H1 (cell line): ENCODE results near the gene TBC1D17. TPM values are rescaled to one million over a fixed set of nuclear protein-coding genes. Genes with fewer than 3 reads are reported as not detected.

Experiments
- CTCF ChIA-PET: fragments of 300-600 bp; sonication (Branson Sonifier 250); formaldehyde crosslinking; loops from one replicate; lab custom pipeline; 2021; ENCODE audit not compliant: partially characterized antibody; lab: Charles Lee
- POLR2A ChIA-PET: fragments of 300-600 bp; sonication (Branson Sonifier 250); formaldehyde crosslinking; loops from one replicate; lab custom pipeline; 2021; ENCODE audit warnings: inconsistent platforms; ENCODE audit not compliant: partially characterized antibody; lab: Charles Lee
- DNase-seq, 2 experiments: peaks; one replicate each; pipeline versions ENCODE4 v3.0.0 to v3.0.0-alpha.2; 2010 to 2022; ENCODE audit warnings: low spot score in 2 of 2, low read depth in 1 of 2, mixed read lengths in 1 of 2
- FAIRE-seq: peaks from 2 replicates; lab custom pipeline; 2011; peaks lifted over from hg19 to GRCh38; lab: Jason Lieb, UNC
- H2AFZ ChIP-seq: 2 replicates; pipeline ENCODE4 v1.8.1; 2012; ENCODE audit warnings: low read length, inconsistent platforms
- H2AK5ac ChIP-seq: 2 replicates; pipeline ENCODE4 v1.6.1; 2013; ENCODE audit warnings: low read depth, low read length
- H2BK120ac ChIP-seq: replicated peaks from 2 replicates; pipeline ENCODE3; 2013; ENCODE audit warnings: low read depth, low read length, inconsistent platforms
- H2BK12ac ChIP-seq: 2 replicates; pipeline ENCODE4 v1.6.1; 2013; ENCODE audit warnings: low read depth, low read length
- H2BK15ac ChIP-seq: 2 replicates; pipeline ENCODE4 v1.6.1; 2013; ENCODE audit warnings: low read length
- H2BK20ac ChIP-seq: 2 replicates; pipeline ENCODE4 v1.6.1; 2013; ENCODE audit warnings: low read length
- H2BK5ac ChIP-seq: 2 replicates; pipeline ENCODE4 v1.6.1; 2013; ENCODE audit warnings: low read depth, low read length
- H3K14ac ChIP-seq: 2 replicates; pipeline ENCODE4 v1.6.1; 2013; ENCODE audit warnings: inconsistent platforms; ENCODE audit not compliant: insufficient read length
- H3K18ac ChIP-seq: 2 replicates; pipeline ENCODE4 v1.6.1; 2013; ENCODE audit warnings: low read length; ENCODE audit errors: extremely low read depth
- H3K23ac ChIP-seq: 2 replicates; pipeline ENCODE4 v1.6.1; 2013; ENCODE audit warnings: inconsistent platforms; ENCODE audit not compliant: insufficient read length
- H3K23me2 ChIP-seq: 2 replicates; pipeline ENCODE4 v1.6.1; 2013; ENCODE audit warnings: low read depth, low read length
- H3K27ac ChIP-seq: 2 replicates; pipeline ENCODE4 v1.6.1; 2011; ENCODE audit warnings: low read depth, low read length, inconsistent platforms
- H3K27me3 ChIP-seq, 4 experiments: replicated peaks in 1 of 4; 1 replicate in 1 of 4; 2 replicates in 3 of 4; pipeline versions ENCODE4 v1.6.1 to v1.8.1; 2011 to 2013; ENCODE audit warnings: low read length in 3 of 4, mild to moderate bottlenecking in 3 of 4, inconsistent platforms in 2 of 4, mixed read lengths in 2 of 4, moderate library complexity in 1 of 4; ENCODE audit not compliant: control insufficient read depth in 3 of 4, insufficient read depth in 3 of 4; ENCODE audit errors: extremely low read depth in 1 of 4
- H3K36me3 ChIP-seq, 4 experiments: 2 replicates each; pipeline versions ENCODE4 v1.6.1 to v1.8.1; 2011 to 2013; ENCODE audit warnings: mild to moderate bottlenecking in 4 of 4, low read length in 3 of 4, moderate library complexity in 2 of 4, control low read depth in 1 of 4, inconsistent platforms in 1 of 4; ENCODE audit not compliant: insufficient read depth in 4 of 4, control insufficient read depth in 2 of 4
- H3K4ac ChIP-seq: replicated peaks from 2 replicates; pipeline ENCODE3; 2013; ENCODE audit warnings: low read length, low read depth, mixed read lengths, inconsistent platforms; ENCODE audit not compliant: insufficient read length
- H3K4me1 ChIP-seq, 4 experiments: replicated peaks in 1 of 4; 1 replicate in 1 of 4; 2 replicates in 3 of 4; pipeline versions ENCODE4 v1.6.1 to v1.8.1; 2011 to 2013; ENCODE audit warnings: low read length in 3 of 4, inconsistent platforms in 2 of 4, mixed read lengths in 1 of 4; ENCODE audit not compliant: insufficient read depth in 4 of 4, control insufficient read depth in 3 of 4
- H3K4me2 ChIP-seq, 2 experiments: 2 replicates each; pipeline versions ENCODE4 v1.6.1 to v1.8.1; 2011 to 2013; ENCODE audit warnings: low read depth in 2 of 2, low read length in 2 of 2, control low read depth in 1 of 2, inconsistent platforms in 1 of 2, mild to moderate bottlenecking in 1 of 2; ENCODE audit not compliant: insufficient read depth in 1 of 2
- H3K4me3 ChIP-seq, 4 experiments: fragments of 200-600, 300-600 bp in 1 of 4; sonication (generic), shearing (Covaris generic), sonication (Bioruptor Twin) in 1 of 4; 2 replicates each; pipeline versions ENCODE4 v1.5.1 to v1.8.1; 2011 to 2016; ENCODE audit warnings: low read length in 4 of 4, low read depth in 3 of 4, control low read depth in 2 of 4, inconsistent platforms in 2 of 4, mild to moderate bottlenecking in 2 of 4, mixed read lengths in 1 of 4, moderate library complexity in 1 of 4; ENCODE audit not compliant: insufficient read depth in 2 of 4; ENCODE audit errors: extremely low read depth in 1 of 4
- H3K56ac ChIP-seq: replicated peaks from 2 replicates; pipeline ENCODE3; 2013; ENCODE audit warnings: low read depth, mild to moderate bottlenecking, mixed read lengths, low read length, inconsistent platforms; ENCODE audit not compliant: insufficient read length
- H3K79me1 ChIP-seq: 2 replicates; pipeline ENCODE4 v1.6.1; 2013; ENCODE audit warnings: low read depth, low read length, control low read depth
- H3K79me2 ChIP-seq, 2 experiments: 2 replicates each; pipeline versions ENCODE4 v1.6.1 to v1.8.1; 2012 to 2013; ENCODE audit warnings: low read length in 2 of 2, mild to moderate bottlenecking in 2 of 2, inconsistent platforms in 1 of 2; ENCODE audit not compliant: insufficient read depth in 2 of 2, control insufficient read depth in 1 of 2
- H3K9ac ChIP-seq, 4 experiments: replicated peaks in 1 of 4; 1 replicate in 1 of 4; 2 replicates in 3 of 4; pipeline versions ENCODE4 v1.6.1 to v1.8.1; 2011 to 2013; ENCODE audit warnings: low read depth in 3 of 4, low read length in 3 of 4, control low read depth in 2 of 4, mild to moderate bottlenecking in 2 of 4, moderate library complexity in 2 of 4, inconsistent platforms in 1 of 4; ENCODE audit errors: extremely low read depth in 1 of 4
- H3K9me3 ChIP-seq, 2 experiments: 2 replicates each; pipeline versions ENCODE4 v1.6.1 to v1.8.1; 2012 to 2013; ENCODE audit warnings: mild to moderate bottlenecking in 2 of 2, moderate library complexity in 2 of 2, control low read depth in 1 of 2, inconsistent platforms in 1 of 2, low read depth in 1 of 2, low read length in 1 of 2, mixed read lengths in 1 of 2; ENCODE audit not compliant: insufficient read depth in 2 of 2
- H4K20me1 ChIP-seq, 2 experiments: replicated peaks in 1 of 2; 2 replicates each; pipeline versions ENCODE3 to v1.8.1; 2011 to 2013; ENCODE audit warnings: inconsistent platforms in 2 of 2, low read length in 2 of 2, mild to moderate bottlenecking in 1 of 2; ENCODE audit not compliant: insufficient read depth in 2 of 2, control insufficient read depth in 1 of 2
- H4K5ac ChIP-seq: 2 replicates; pipeline ENCODE4 v1.6.1; 2013; ENCODE audit warnings: low read length, low read depth, mixed read lengths, inconsistent platforms; ENCODE audit not compliant: insufficient read length
- H4K8ac ChIP-seq: 2 replicates; pipeline ENCODE4 v1.8.0; 2013; ENCODE audit warnings: mild to moderate bottlenecking, moderate library complexity, low read length, inconsistent platforms; ENCODE audit not compliant: insufficient read depth; ENCODE audit errors: extremely low read depth
- H4K91ac ChIP-seq: replicated peaks from 2 replicates; pipeline ENCODE3; 2013; ENCODE audit warnings: low read length, mixed read lengths, inconsistent platforms; ENCODE audit not compliant: insufficient read length
- CEBPB ChIP-seq: IDR thresholded peaks from 2 replicates; pipeline ENCODE4 v1.6.1; 2012; ENCODE audit warnings: low read depth, low read length
- CREB1 ChIP-seq: IDR thresholded peaks from 2 replicates; pipeline ENCODE4 v1.6.1; 2012; ENCODE audit warnings: inconsistent platforms
- EGR1 ChIP-seq: IDR thresholded peaks from 2 replicates; pipeline ENCODE4 v1.6.1; 2011; ENCODE audit warnings: low read depth, low read length, borderline replicate concordance
- KDM5A ChIP-seq: fragments of 200-600 bp; IDR thresholded peaks from 2 replicates; pipeline ENCODE4 v1.7.1; 2012; ENCODE audit warnings: mild to moderate bottlenecking, low read length, inconsistent platforms, mixed read lengths
- PHF8 ChIP-seq: fragments of 200-600 bp; sonication (generic); conservative IDR thresholded peaks from 2 replicates; pipeline ENCODE4 v1.7.1; 2012; ENCODE audit warnings: low read depth, mild to moderate bottlenecking, inconsistent platforms, low read length, moderate library complexity
- POU5F1 ChIP-seq: IDR thresholded peaks from 2 replicates; pipeline ENCODE4 v1.6.1; 2011; ENCODE audit warnings: low read depth, mild to moderate bottlenecking, low read length, moderate library complexity
- SRF ChIP-seq: IDR thresholded peaks from 2 replicates; pipeline ENCODE4 v1.6.1; 2011; ENCODE audit warnings: mild to moderate bottlenecking, low read depth, low read length, moderate library complexity
- TAF1 ChIP-seq: IDR thresholded peaks from 2 replicates; pipeline ENCODE4 v1.6.1; 2011; ENCODE audit warnings: mild to moderate bottlenecking, low read depth, low read length
- ZNF274 ChIP-seq: IDR thresholded peaks from 2 replicates; pipeline ENCODE4 v1.7.0; 2012; ENCODE audit warnings: low read length, borderline replicate concordance; ENCODE audit errors: extremely low read depth
- WGBS, 2 experiments: shearing (Covaris generic) in 1 of 2; methylation state at CpG; one replicate each; pipeline versions ENCODE4 v1.1.6 to v1.1.7; 2013 to 2015; ENCODE audit warnings: low lambda C conversion rate in 2 of 2, mixed read lengths in 2 of 2, inconsistent platforms in 1 of 2, low coverage in 1 of 2, missing lambda C conversion rate in 1 of 2; ENCODE audit not compliant: insufficient replicate concordance in 2 of 2, insufficient coverage in 1 of 2, insufficient read length in 1 of 2; ENCODE audit errors: extremely low coverage in 1 of 2, missing lambda C conversion rate in 1 of 2; 5-methylcytosine and 5-hydroxymethylcytosine counted together
- polyA plus RNA-seq, 7 experiments: library from polyadenylated mRNA; depleted of rRNA in 3 of 7; stranded (reverse) in 5 of 7; unstranded in 2 of 7; fragments of >200 nt in 5 of 7; fragments of 200-250 nt in 2 of 7; gene quantifications; 1 replicate in 5 of 7; 2 replicates in 1 of 7; 4 replicates in 1 of 7; pipeline versions ENCODE4 v1.2.1 to v1.2.3, GENCODE V29; 2011 to 2013; ENCODE audit warnings: missing spikeins in 2 of 7, mixed read lengths in 2 of 7
- total RNA-seq: library from RNA; stranded (reverse); fragmentation: NEBNext Ultra II Directional; extraction: Animal tissue kit (Norgen Biotek cat#: 25700); gene quantifications from 2 replicates; pipeline ENCODE4 v1.2.1, GENCODE V29; 2021

Gene TBC1D17
- total and polyA plus RNA-seq, 2 of the 8 experiments (the other 6 are each of a cell fraction or from before 2014, with no cell fraction given) = 30.3 to 44.9 TPM

DNA sequence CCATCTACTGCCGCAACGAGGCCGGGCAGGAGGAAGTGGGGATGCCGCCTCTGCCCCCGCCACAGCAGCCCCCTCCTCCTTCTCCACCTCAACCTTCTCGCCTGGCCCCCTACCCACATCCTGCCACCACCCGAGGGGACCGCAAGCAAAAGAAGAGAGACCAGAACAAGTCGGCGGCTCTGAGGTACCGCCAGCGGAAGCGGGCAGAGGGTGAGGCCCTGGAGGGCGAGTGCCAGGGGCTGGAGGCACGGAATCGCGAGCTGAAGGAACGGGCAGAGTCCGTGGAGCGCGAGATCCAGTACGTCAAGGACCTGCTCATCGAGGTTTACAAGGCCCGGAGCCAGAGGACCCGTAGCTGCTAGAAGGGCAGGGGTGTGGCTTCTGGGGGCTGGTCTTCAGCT, 55.2 kb downstream of the TBC1D17 start:
- Histone ChIP-seq H3K4me1 (peaks cover 0 to 2% (median under 1%) of the 10 kb centered on the region in 4 experiments; a peak in 3 of 7 replicates), H3K36me3 (peaks cover 0 to 1% (median under 1%) of the 10 kb centered on the region in 4 experiments; a peak in 5 of 8 replicates), H4K20me1 (no peaks in the 10 kb centered on the region), H3K18ac (no peak overlapping the region), H3K4me2 (no peak overlapping the region), H2AFZ (no peak overlapping the region), H3K23ac (no peak overlapping the region), H4K91ac (no peak overlapping the region), H4K5ac (no peak overlapping the region), H2BK15ac (no peak overlapping the region), H3K79me1 (peaks cover 3% of the 10 kb centered on the region; the same call in 1 of the 2 replicates), H2BK120ac (no peak overlapping the region), H3K79me2 (peaks cover 5 to 14% of the 10 kb centered on the region in 2 experiments), H2BK20ac (no peak overlapping the region), H3K23me2 (peaks cover 9% of the 10 kb centered on the region), H2BK5ac (no peak overlapping the region), H3K27me3 (no peaks in the 10 kb centered on the region), H3K14ac (no peak overlapping the region), H2AK5ac (no peak overlapping the region), H3K9me3 (no peaks in the 10 kb centered on the region), H3K4me3 (no peak overlapping the region), H3K9ac (no peak overlapping the region), H2BK12ac (no peak overlapping the region), H3K4ac (no peak overlapping the region), H4K8ac (no peak overlapping the region), H3K56ac (no peak overlapping the region), H3K27ac (no peak overlapping the region)
- TF ChIP-seq EGR1 (no peak), POU5F1 (no peak), KDM5A (no peak), TAF1 (no peak), CREB1 (no peak), SRF (no peak), PHF8 (no peak), ZNF274 (no peak), CEBPB (no peak)
- DNase-seq (no peak), FAIRE-seq (no peak)
- WGBS, 2 experiments = 89% methylated on average over 18 of the region's 25 CpGs; no CpG with 5 or more reads in 1 of the 2 experiments
- ChIA-PET POLR2A (interaction anchor here (0.8 to 4.1 kb wide), 8 partner anchors 8 to 52 kb away, joined by 4 to 36 read pairs (median 6); no protein-coding TSS in a partner anchor), CTCF (interaction anchor here (1.0 to 1.6 kb wide), 2 partner anchors 45 to 51 kb away, joined by 3 to 14 read pairs; no protein-coding TSS in a partner anchor)
